ENCODE measurements around the gene NOP53.
"Not testable (repeated sequence)": the region's sequence is repeated elsewhere in the genome, so short reads cannot be mapped to it uniquely, and the experiment has no call there.

Gene NOP53

GRCh38 chr19:47765523-47766358, 20.4 kb downstream of the NOP53 start:
- Histone ChIP-seq H3K36me3 (ENCODE audit: control insufficient read depth, insufficient read depth, low read length) (no peaks in the 10 kb centered on the region), H3K4me3 (ENCODE audit: extremely low read depth, insufficient read depth, low read length, poor library complexity, severe bottlenecking) (no peak overlapping the region), H3K4me1 (ENCODE audit: control insufficient read depth, insufficient read depth, low read length, poor library complexity, severe bottlenecking) (peaks cover 4% of the 10 kb centered on the region), H3K9me3 (ENCODE audit: control insufficient read depth, low read length) (no peaks in the 10 kb centered on the region), H3K27ac (ENCODE audit: low read depth, low read length, severe bottlenecking) (no peak overlapping the region)
- WGBS, 2 experiments (ENCODE audit: insufficient coverage in 2 of 2) = 22 to 36% methylated on average over 10 to 17 of the region's 19 CpGs

- 77 to 89% methylated on average over 4 to 5 of the region's 7 CpGs for WGBS, 2 experiments (ENCODE audit: insufficient coverage in 2 of 2)
- Histone ChIP-seq H3K4me1 (ENCODE audit: control insufficient read depth, insufficient read depth, low read length, poor library complexity, severe bottlenecking) (peaks cover 4% of the 10 kb centered on the region), H3K9me3 (ENCODE audit: control insufficient read depth, low read length) (no peaks in the 10 kb centered on the region), H3K36me3 (ENCODE audit: control insufficient read depth, insufficient read depth, low read length) (no peaks in the 10 kb centered on the region), H3K27ac (ENCODE audit: low read depth, low read length, severe bottlenecking) (no peak overlapping the region), H3K4me3 (ENCODE audit: extremely low read depth, insufficient read depth, low read length, poor library complexity, severe bottlenecking) (no peak overlapping the region)
Measured at GRCh38 chr19:47766359-47766620, 20.9 kb downstream of the NOP53 start.

- H3K27ac ChIP-seq (ENCODE audit: low read depth, low read length, severe bottlenecking) = no peak overlapping the region
- H3K4me3 ChIP-seq (ENCODE audit: extremely low read depth, insufficient read depth, low read length, poor library complexity, severe bottlenecking) = no peak overlapping the region
- no peaks in the 10 kb centered on the region for H3K36me3 ChIP-seq (ENCODE audit: control insufficient read depth, insufficient read depth, low read length)
- no peaks in the 10 kb centered on the region for H3K9me3 ChIP-seq (ENCODE audit: control insufficient read depth, low read length)
- peaks cover 4% of the 10 kb centered on the region for H3K4me1 ChIP-seq (ENCODE audit: control insufficient read depth, insufficient read depth, low read length, poor library complexity, severe bottlenecking)
- WGBS, 2 experiments (ENCODE audit: insufficient coverage in 2 of 2) = 87 to 91% methylated on average over 7 of the region's 7 CpGs
Measured at GRCh38 chr19:47766670-47767069, 21.3 kb downstream of the NOP53 start.

GRCh38 chr19:47767349-47767748, 22.0 kb downstream of the NOP53 start:
- H3K4me1 ChIP-seq (ENCODE audit: control insufficient read depth, insufficient read depth, low read length, poor library complexity, severe bottlenecking) = peaks cover 4% of the 10 kb centered on the region
- 0% methylated on average over 1 of the region's 2 CpGs; no CpG with 5 or more reads in 1 of the 2 experiments for WGBS, 2 experiments (ENCODE audit: insufficient coverage in 2 of 2)

DNA sequence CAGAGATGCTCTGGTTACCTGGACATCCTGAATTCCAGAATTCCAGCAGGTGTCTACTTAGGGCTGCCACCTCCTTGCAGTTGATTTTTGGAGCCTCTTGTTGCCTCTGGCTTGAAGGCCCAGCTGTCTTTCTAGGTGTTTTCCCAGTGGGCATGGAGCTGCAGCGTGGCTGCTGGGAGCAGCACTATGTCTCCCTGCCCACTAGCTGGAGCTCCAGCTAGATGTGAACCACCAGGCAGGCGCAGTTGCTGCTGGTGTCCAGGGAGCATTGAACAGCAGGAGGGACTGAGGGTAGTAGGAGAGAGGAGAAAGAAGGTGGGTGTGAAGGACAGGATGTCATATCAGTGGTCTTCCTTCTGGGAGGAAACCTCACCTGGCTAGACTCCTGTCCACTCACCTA, 23.3 kb downstream of the NOP53 start:
- 80 to 100% methylated on average over 1 to 2 of the region's 2 CpGs for WGBS, 2 experiments (ENCODE audit: insufficient coverage in 2 of 2)
- no peak overlapping the region for H3K4me3 ChIP-seq (ENCODE audit: extremely low read depth, insufficient read depth, low read length, poor library complexity, severe bottlenecking)
- H3K36me3 ChIP-seq (ENCODE audit: control insufficient read depth, insufficient read depth, low read length) = no peaks in the 10 kb centered on the region
- no peak overlapping the region for H3K27ac ChIP-seq (ENCODE audit: low read depth, low read length, severe bottlenecking)
- peaks cover 4% of the 10 kb centered on the region for H3K4me1 ChIP-seq (ENCODE audit: control insufficient read depth, insufficient read depth, low read length, poor library complexity, severe bottlenecking)
- no peaks in the 10 kb centered on the region for H3K9me3 ChIP-seq (ENCODE audit: control insufficient read depth, low read length)

More at GRCh38 chr19:47767349-47767748, 22.0 kb downstream of the NOP53 start:
- H3K9me3 ChIP-seq (ENCODE audit: control insufficient read depth, low read length) = no peaks in the 10 kb centered on the region
- H3K36me3 ChIP-seq (ENCODE audit: control insufficient read depth, insufficient read depth, low read length) = no peaks in the 10 kb centered on the region
- H3K27ac ChIP-seq (ENCODE audit: low read depth, low read length, severe bottlenecking) = no peak overlapping the region
- no peak overlapping the region for H3K4me3 ChIP-seq (ENCODE audit: extremely low read depth, insufficient read depth, low read length, poor library complexity, severe bottlenecking)

DNA sequence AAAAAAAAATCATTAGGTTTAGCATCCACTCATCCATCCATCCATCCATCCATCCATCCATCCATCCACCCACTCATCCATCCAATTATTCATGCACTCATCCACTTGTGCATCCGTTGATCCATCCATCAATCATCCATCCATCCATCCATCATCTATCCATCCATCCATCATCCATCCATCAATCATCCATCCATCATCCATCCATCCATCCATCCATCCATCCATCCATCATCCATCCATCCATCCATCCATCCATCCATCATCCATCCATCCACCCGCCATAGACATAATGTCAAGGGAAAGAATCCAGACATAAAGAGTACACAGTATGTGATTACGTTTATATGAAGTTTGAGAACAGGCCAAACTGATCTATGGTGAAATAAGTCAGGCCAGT, 24.2 kb downstream of the NOP53 start:
- Histone ChIP-seq H3K4me3 (ENCODE audit: extremely low read depth, insufficient read depth, low read length, poor library complexity, severe bottlenecking) (no peak overlapping the region), H3K9me3 (ENCODE audit: control insufficient read depth, low read length) (no peaks in the 10 kb centered on the region), H3K36me3 (ENCODE audit: control insufficient read depth, insufficient read depth, low read length) (no peaks in the 10 kb centered on the region), H3K27ac (ENCODE audit: low read depth, low read length, severe bottlenecking) (no peak overlapping the region), H3K4me1 (ENCODE audit: control insufficient read depth, insufficient read depth, low read length, poor library complexity, severe bottlenecking) (peaks cover 9% of the 10 kb centered on the region)
- 76 to 90% methylated on average over 2 of the region's 3 CpGs for WGBS, 2 experiments (ENCODE audit: insufficient coverage in 2 of 2)

- H3K9me3 ChIP-seq (ENCODE audit: control insufficient read depth, low read length) = not testable (repeated sequence)
Measured at GRCh38 chr19:47771291-47771690, 25.9 kb downstream of the NOP53 start.

GRCh38 chr19:47776568-47776967, 31.2 kb downstream of the NOP53 start:
- Histone ChIP-seq H3K27ac (ENCODE audit: low read depth, low read length, severe bottlenecking) (peak overlapping the region; percentile 84), H3K36me3 (ENCODE audit: control insufficient read depth, insufficient read depth, low read length) (peaks cover 16% of the 10 kb centered on the region), H3K4me1 (ENCODE audit: control insufficient read depth, insufficient read depth, low read length, poor library complexity, severe bottlenecking) (peaks cover 10% of the 10 kb centered on the region), H3K9me3 (ENCODE audit: control insufficient read depth, low read length) (no peaks in the 10 kb centered on the region), H3K4me3 (ENCODE audit: extremely low read depth, insufficient read depth, low read length, poor library complexity, severe bottlenecking) (no peak overlapping the region)
- 83% methylated on average over 1 of the region's 4 CpGs; no CpG with 5 or more reads in 1 of the 2 experiments for WGBS, 2 experiments (ENCODE audit: insufficient coverage in 2 of 2)

More at GRCh38 chr19:47771291-47771690, 25.9 kb downstream of the NOP53 start:
- not testable (repeated sequence) for H3K27ac ChIP-seq (ENCODE audit: low read depth, low read length, severe bottlenecking); H3K36me3 ChIP-seq (ENCODE audit: control insufficient read depth, insufficient read depth, low read length); H3K4me1 ChIP-seq (ENCODE audit: control insufficient read depth, insufficient read depth, low read length, poor library complexity, severe bottlenecking); H3K4me3 ChIP-seq (ENCODE audit: extremely low read depth, insufficient read depth, low read length, poor library complexity, severe bottlenecking)
- 91 to 97% methylated on average over 5 to 6 of the region's 6 CpGs for WGBS, 2 experiments (ENCODE audit: insufficient coverage in 2 of 2)

DNA sequence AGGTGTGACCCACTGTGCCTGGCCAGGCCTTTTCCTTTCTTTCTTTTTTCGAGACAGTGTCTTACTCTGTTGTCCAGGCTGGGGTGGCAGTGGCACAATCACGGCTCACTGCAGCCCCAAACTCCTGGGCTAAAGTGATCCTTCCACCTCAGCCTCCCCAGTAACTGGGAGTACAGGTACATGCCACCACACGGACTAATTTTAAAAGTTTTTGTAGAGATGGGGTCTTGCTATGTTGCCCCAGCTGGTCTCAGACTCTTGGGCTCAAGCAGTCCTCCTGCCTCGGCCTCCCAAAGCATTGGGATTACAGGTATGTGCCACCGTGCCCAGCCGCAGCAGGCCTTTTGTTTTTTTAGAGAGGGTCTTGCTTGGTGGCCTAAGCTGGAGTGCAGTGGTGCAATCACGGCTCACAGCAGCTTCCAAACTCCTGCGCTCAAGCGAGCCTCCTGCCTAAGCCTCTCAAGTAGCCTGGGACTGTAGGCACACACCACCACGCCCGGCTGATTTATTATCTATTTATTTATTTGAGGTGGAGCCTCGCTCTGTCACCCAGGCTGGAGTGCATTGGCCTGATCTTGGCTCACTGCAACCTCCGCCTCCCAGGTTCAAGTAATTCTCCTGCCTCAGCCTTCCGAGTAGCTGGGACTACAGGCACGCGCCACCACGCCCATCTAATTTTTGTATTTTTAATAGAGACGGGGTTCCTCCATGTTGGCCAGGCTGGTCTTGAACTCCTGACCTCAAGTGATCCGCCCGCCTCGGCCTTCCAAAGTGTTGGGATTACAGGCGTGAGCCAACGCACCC, 32.1 kb downstream of the NOP53 start:
- H3K36me3 ChIP-seq (ENCODE audit: control insufficient read depth, insufficient read depth, low read length) = peaks cover 25% of the 10 kb centered on the region
- not testable (repeated sequence) for H3K9me3 ChIP-seq (ENCODE audit: control insufficient read depth, low read length); H3K27ac ChIP-seq (ENCODE audit: low read depth, low read length, severe bottlenecking)
- 90% methylated on average over 10 to 17 of the region's 23 CpGs for WGBS, 2 experiments (ENCODE audit: insufficient coverage in 2 of 2)
- H3K4me3 ChIP-seq (ENCODE audit: extremely low read depth, insufficient read depth, low read length, poor library complexity, severe bottlenecking) = peak overlapping the region; percentile 86
- peaks cover 10% of the 10 kb centered on the region for H3K4me1 ChIP-seq (ENCODE audit: control insufficient read depth, insufficient read depth, low read length, poor library complexity, severe bottlenecking)

GRCh38 chr19:47778049-47778953, 33.0 kb downstream of the NOP53 start, which contains the start of gene SELENOW:
SELENOW (plus strand) TSS chr19:47778703; CDS start chr19:47778786, 83 bp downstream.
- Histone ChIP-seq H3K27ac (ENCODE audit: low read depth, low read length, severe bottlenecking) (peak within 1 kb of the TSS; percentile 100), H3K9me3 (ENCODE audit: control insufficient read depth, low read length) (no peaks in the 10 kb centered on the region), H3K36me3 (ENCODE audit: control insufficient read depth, insufficient read depth, low read length) (peaks cover 33% of the 10 kb centered on the region), H3K4me1 (ENCODE audit: control insufficient read depth, insufficient read depth, low read length, poor library complexity, severe bottlenecking) (peaks cover 10% of the 10 kb centered on the region), H3K4me3 (ENCODE audit: extremely low read depth, insufficient read depth, low read length, poor library complexity, severe bottlenecking) (peak within 1 kb of the TSS; percentile 86)
- WGBS, 2 experiments (ENCODE audit: insufficient coverage in 2 of 2) = 1% methylated on average over 40 to 49 of the region's 65 CpGs

All from mesodermal cell (in vitro differentiated cells).